ENCODE measurements around the gene CAV3. TPM values are rescaled to one million over a fixed set of nuclear protein-coding genes. Genes with fewer than 3 reads are reported as not detected.

Gene CAV3
- total RNA-seq, 1 donor from 2014 or later: not detected

Other genes with a start within 250 kb of the CAV3 start
- gene LMCD1, start 232.0 kb upstream of the CAV3 start, total RNA-seq: 0.52 and 0.83 TPM in 2 replicates
- not detected in 2 replicates for gene SSUH2, start 89.0 kb upstream of the CAV3 start, total RNA-seq
- gene OXTR, start 35.8 kb downstream of the CAV3 start, total RNA-seq: 1.0 and 1.2 TPM in 2 replicates
- gene RAD18, start 229.7 kb downstream of the CAV3 start, total RNA-seq: 52.8 and 54.2 TPM in 2 replicates

Data from activated T-helper 1 cell treated with anti-CD3 and anti-CD28 coated beads, Interleukin-12 subunit alpha, Interleukin-12 subunit beta, Interleukin-2, Interleukin-4 antibody, amounts not matched to agents 30 ng/mL and 10 ng/mL and 1 ng/mL, durations not matched to agents 14 hours and 24 hours and 36 hours (primary cell).